ENCODE measurements around the gene LRPAP1.
"Not testable (repeated sequence)": the region's sequence is repeated elsewhere in the genome, so short reads cannot be mapped to it uniquely, and the experiment has no call there.

LRPAP1 gene

DNA sequence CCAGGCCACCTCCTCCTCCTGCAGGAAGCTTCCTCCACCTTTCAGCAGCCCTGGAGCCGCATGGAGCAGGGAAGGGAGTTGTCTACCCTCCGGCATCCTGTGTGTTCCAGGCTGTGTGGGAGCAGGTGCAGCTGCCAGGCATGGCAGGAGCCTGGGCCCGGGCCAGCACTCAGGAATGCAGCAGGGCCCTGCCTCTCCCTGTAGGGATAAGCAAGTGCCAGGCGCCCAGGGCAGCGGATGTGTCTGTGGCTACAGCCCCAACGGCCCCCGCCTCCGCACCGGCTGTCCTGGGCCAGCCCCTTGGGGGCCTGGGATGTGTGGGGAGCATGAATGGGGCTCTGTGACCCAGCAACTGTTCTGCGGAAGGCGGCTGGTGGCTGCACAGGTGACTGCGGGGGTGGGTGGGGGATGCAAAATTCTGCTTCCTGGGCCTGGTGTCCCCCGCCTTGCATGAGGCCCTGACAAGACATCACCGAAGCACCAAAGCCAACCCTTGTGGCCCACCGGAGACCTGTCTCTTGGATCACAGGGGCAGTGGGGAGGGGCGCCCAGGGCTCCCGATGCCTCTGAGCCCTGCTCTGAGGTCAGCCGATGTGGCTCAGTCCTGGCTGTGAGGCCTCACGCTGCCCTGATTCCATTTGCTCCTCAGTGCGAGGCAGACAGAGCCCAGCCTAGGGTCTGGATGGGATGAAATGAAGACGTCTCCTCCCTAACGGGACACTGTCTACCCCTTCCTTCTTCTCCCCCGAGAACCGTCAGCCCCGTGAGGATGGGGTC lies 70.5 kb downstream of the LRPAP1 start:
- no peaks in the 10 kb centered on the region for H3K36me3 ChIP-seq (ENCODE audit: insufficient read depth, low read depth, low read length)
- H3K9ac ChIP-seq (ENCODE audit: low read depth, low read length), result no peak overlapping the region
- H3K4me3 ChIP-seq (ENCODE audit: low read length), result no peak overlapping the region
- H3K27me3 ChIP-seq (ENCODE audit: insufficient read depth, low read length), result peaks cover 95% of the 10 kb centered on the region
- no peaks in the 10 kb centered on the region for H3K9me3 ChIP-seq (ENCODE audit: insufficient read depth, low read depth, low read length)
- no peaks in the 10 kb centered on the region for H3K4me1 ChIP-seq (ENCODE audit: insufficient read depth, low read length)
- no peak overlapping the region for H3K27ac ChIP-seq (ENCODE audit: low read length)

- Histone ChIP-seq H3K9ac (ENCODE audit: low read depth, low read length) (no peak overlapping the region), H3K27me3 (ENCODE audit: insufficient read depth, low read length) (peaks cover 90% of the 10 kb centered on the region), H3K36me3 (ENCODE audit: insufficient read depth, low read depth, low read length) (no peaks in the 10 kb centered on the region), H3K4me3 (ENCODE audit: low read length) (no peak overlapping the region), H3K27ac (ENCODE audit: low read length) (no peak overlapping the region), H3K4me1 (ENCODE audit: insufficient read depth, low read length) (no peaks in the 10 kb centered on the region), H3K9me3 (ENCODE audit: insufficient read depth, low read depth, low read length) (no peaks in the 10 kb centered on the region)
These were observed 71.3 kb downstream of the LRPAP1 start for GRCh38 chr4:3460926-3461325.

- not testable (repeated sequence) for H3K4me1 ChIP-seq (ENCODE audit: insufficient read depth, low read length); H3K4me3 ChIP-seq (ENCODE audit: low read length); H3K27ac ChIP-seq (ENCODE audit: low read length); H3K36me3 ChIP-seq (ENCODE audit: insufficient read depth, low read depth, low read length); H3K9ac ChIP-seq (ENCODE audit: low read depth, low read length)
- H3K27me3 ChIP-seq (ENCODE audit: insufficient read depth, low read length), result peaks cover 76% of the 10 kb centered on the region
- H3K9me3 ChIP-seq (ENCODE audit: insufficient read depth, low read depth, low read length), result peaks cover 13% of the 10 kb centered on the region; the same call in 1 of the 2 replicates
These were observed 73.1 kb downstream of the LRPAP1 start for GRCh38 chr4:3459156-3459555.

DNA sequence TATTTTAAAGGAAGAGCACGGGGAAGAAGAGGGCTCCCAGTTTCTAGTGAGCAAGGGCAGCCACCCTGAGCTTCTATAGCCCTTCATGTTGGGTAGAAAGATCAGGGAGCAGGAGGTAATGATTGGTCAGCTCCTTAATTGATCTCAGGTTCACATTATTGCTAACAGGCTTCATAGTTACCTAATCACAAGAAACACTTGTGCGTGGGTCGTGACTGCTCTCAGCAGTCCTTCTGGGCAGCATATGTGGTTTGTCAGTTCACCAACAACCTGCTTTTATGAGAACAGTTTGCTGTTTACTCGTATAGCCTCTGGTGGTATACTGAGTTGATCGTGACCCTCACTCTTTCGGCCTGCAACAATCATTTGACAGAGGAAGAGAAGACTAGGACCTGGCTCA lies 73.9 kb downstream of the LRPAP1 start:
- no peaks in the 10 kb centered on the region for H3K4me1 ChIP-seq (ENCODE audit: insufficient read depth, low read length)
- H3K4me3 ChIP-seq (ENCODE audit: low read length), result no peak overlapping the region
- H3K27me3 ChIP-seq (ENCODE audit: insufficient read depth, low read length), result peaks cover 74% of the 10 kb centered on the region
- H3K27ac ChIP-seq (ENCODE audit: low read length), result no peak overlapping the region
- H3K9me3 ChIP-seq (ENCODE audit: insufficient read depth, low read depth, low read length), result peaks cover 14% of the 10 kb centered on the region; the same call in 1 of the 2 replicates
- no peak overlapping the region for H3K9ac ChIP-seq (ENCODE audit: low read depth, low read length)
- no peaks in the 10 kb centered on the region for H3K36me3 ChIP-seq (ENCODE audit: insufficient read depth, low read depth, low read length)

- H3K9ac ChIP-seq (ENCODE audit: low read depth, low read length); H3K4me1 ChIP-seq (ENCODE audit: insufficient read depth, low read length); H3K4me3 ChIP-seq (ENCODE audit: low read length); H3K27ac ChIP-seq (ENCODE audit: low read length); H3K36me3 ChIP-seq (ENCODE audit: insufficient read depth, low read depth, low read length): not testable (repeated sequence)
- H3K27me3 ChIP-seq (ENCODE audit: insufficient read depth, low read length), result peaks cover 61% of the 10 kb centered on the region
- H3K9me3 ChIP-seq (ENCODE audit: insufficient read depth, low read depth, low read length), result peaks cover 14% of the 10 kb centered on the region; the same call in 1 of the 2 replicates
These were observed 76.6 kb downstream of the LRPAP1 start for GRCh38 chr4:3455596-3455995.

Measured in iPS-20b (cell line).